Activated CD4-positive, alpha-beta T cell treated with anti-CD3 and anti-CD28 coated beads for 24 hours (primary cell): ENCODE data around the gene UBR7.

Experiments used
- DNase-seq, 2 donors: peaks; one replicate each; pipeline ENCODE4 v3.0.0-alpha.2; 2020; ENCODE audit warnings: low read depth in 2 of 2

Gene UBR7

GRCh38 chr14:93249128-93249831 is 42.2 kb downstream of the UBR7 start:
- no peak for DNase-seq

GRCh38 chr14:93262446-93262845 is 55.4 kb downstream of the UBR7 start:
- no peak for DNase-seq

GRCh38 chr14:93263416-93263815 is 56.4 kb downstream of the UBR7 start:
- no peak for DNase-seq

- DNase-seq: no peak
Measured at GRCh38 chr14:93266127-93266526, 59.1 kb downstream of the UBR7 start.

- DNase-seq: no peak
Measured at GRCh38 chr14:93267149-93267711, 60.2 kb downstream of the UBR7 start.

- DNase-seq: no peak
Measured at GRCh38 chr14:93268406-93268805, 61.4 kb downstream of the UBR7 start.

GRCh38 chr14:93269341-93270068 is 62.4 kb downstream of the UBR7 start:
- no peak for DNase-seq

GRCh38 chr14:93271111-93271510 is 64.1 kb downstream of the UBR7 start:
- DNase-seq: no peak

- DNase-seq: no peak
Measured at GRCh38 chr14:93274055-93274806, 67.2 kb downstream of the UBR7 start.

- no peak for DNase-seq
Measured at GRCh38 chr14:93276031-93276716, 69.1 kb downstream of the UBR7 start.
